GM21515 (cell line): Measurements from ENCODE around the gene IGF1R.

Source experiments
- ATAC-seq: cut with Tn5 transposase; IDR thresholded peaks from one replicate; pipeline ENCODE4 v1.9.1; 2021; ENCODE audit not compliant: unreplicated experiment

Gene IGF1R

DNA sequence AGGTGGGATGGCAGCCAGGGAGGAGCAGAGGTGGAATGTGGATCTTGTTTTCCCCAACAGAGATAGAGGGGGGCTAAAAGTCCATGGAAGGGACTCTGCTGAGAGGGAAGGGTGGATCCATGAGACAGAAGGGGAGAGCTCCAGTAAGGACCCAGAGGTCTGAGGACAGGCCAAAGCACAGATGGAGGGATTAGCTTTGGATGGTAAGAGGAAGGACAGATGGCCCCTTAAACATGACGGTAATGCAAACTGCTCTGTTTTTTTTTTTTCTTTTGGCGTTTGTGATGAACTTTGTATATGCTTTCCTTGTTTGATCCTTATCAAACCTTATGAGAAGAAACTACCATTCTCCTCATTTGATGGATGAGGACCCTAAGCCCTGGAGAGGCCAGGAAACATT, 96.2 kb downstream of the IGF1R start:
- ATAC-seq: no peak

DNA sequence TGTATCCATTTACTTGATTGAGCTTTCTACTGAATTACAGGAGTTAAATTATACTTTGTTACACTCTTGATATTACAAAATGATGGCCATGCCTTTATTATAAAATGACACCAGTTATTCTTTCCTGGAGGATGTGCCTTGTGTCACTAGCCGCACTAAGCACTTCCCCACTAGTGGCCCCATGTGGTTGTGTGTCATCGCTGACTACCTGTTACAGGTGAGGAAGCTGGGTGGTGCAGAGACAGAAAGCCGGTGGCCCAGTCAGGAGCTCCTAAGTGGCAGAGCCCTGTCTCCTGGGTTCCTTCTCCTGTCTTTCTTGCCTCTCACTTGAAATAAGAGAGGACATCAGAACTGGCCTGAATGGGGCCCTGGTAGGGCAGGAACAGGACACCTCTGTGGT, 96.8 kb downstream of the IGF1R start:
- ATAC-seq: no peak

GRCh38 chr15:98745650-98746374, 97.5 kb downstream of the IGF1R start:
- ATAC-seq: no peak

GRCh38 chr15:98746375-98747155, 98.2 kb downstream of the IGF1R start:
- no peak for ATAC-seq

DNA sequence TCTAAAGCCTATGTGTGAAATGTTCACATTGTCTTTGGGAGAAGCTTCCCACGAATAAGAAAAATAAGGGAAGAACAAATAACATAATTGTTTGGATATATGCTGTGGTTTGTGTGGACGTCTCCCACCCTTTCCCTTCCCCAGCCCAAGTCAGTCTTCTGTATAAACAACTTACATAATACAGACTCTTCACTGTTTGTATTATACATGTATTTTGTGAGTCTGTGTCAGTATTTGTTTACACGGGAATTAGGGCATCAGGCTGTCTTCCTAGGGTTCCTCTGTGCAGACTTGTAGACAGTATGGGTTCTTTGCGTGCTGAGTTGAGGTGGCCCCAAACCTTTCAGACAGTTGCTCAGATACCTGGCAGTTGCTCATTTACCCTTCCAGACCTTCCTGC, 103.4 kb downstream of the IGF1R start:
- ATAC-seq: no peak

DNA sequence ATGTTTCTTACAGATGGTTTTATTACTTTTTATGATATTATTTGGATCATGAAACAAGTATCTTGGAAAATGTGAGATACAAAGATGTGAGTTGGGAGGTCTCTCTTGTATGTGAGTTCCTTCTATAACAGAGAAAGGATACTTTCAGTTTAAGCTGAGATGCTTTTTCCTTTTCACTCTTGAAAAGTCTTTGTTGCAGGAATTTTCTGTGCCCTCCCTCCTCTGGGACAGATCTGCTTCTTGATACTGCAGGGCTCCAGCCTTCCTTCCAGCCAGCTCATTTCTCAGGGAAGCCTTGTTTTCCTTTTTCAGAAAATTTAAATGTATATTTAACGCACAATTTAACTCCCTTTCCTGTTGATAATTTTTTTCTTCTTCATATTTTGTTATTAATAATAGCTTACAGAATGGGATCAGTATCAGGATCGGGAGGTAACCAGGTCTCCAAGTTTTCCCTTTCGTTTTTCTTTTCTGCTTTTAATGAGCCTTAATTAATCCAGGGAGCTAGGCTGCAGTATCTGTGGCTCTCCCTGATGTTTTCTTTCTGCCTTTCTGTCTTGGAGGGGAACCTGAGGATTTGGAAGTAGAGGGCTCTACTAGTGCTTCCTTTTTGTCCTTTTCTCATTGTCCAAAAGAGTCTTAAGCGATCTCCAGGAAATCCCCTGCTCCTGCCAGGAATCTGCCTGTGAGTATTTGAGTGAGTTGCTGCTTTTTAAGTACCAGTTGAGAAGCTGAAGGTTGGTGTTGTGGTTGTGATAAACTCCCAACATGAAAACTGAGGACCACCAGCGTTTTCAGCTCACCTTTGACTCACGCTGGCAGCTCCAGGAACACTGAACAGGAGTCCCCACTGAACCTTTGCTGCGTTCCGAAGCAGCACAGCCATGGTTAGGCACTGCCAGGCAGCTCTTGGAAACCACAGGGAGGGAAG, 105.7 kb downstream of the IGF1R start:
- no peak for ATAC-seq

GRCh38 chr15:98754657-98755022, 106.3 kb downstream of the IGF1R start:
- no peak for ATAC-seq

- no peak for ATAC-seq
Observed at GRCh38 chr15:98755138-98755537, 106.8 kb downstream of the IGF1R start.

DNA sequence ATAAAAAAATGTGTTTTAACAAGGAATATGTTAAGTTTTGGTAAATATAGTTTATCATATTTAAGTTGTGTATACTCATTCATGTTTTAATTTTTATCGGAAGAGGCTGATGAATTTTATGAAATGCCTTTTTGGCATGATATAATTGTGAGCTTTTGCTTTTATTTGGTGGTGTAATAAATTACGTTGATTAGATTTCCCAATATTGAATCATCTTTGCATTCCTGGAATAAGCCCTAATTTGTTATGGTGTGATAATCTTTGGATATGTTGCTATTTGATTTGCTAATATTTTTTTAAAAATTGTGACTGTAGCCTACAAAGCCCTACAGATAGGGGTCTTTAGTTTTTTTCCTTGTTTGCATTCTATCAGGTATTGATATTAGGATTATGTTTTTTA, 107.4 kb downstream of the IGF1R start:
- ATAC-seq: no peak

DNA sequence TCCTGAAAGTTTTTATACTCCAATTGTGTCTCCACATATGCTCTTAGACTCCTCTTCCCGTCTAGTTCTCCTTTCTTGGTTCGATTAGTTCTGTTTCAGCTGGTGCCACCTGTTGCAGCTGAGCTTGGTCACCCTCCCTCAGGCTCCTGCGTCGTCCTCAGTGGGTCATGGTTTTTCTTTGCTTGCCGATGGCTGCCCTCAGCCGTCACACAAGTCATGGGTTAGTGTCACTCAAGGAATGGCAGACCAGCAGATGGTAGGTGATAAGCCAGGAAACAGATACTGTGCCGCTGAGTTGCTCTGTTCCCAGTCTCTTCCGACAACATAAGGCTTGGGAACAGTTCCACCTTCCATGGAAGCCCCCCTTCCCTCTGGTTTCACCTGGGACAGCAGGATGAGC, 109.9 kb downstream of the IGF1R start:
- no peak for ATAC-seq

DNA sequence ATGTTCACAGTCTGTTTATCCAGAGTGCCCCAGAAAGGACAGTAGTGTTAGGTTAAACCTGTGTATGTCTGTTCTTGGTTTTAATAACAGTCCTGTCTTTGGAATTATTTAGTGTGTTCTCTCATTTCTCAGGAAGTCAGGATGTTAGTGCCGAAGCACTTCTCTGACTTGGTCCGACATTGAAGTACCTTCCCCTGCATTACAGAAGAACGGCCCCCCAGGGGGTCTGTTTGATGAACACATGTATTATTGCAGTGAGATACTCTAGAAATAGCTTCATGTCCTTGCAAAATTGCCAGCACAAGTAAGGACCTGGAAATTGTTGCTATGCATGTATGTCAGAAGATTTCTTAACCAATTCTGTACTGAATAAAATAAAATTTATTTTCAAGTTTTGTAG, 110.9 kb downstream of the IGF1R start:
- ATAC-seq: no peak

DNA sequence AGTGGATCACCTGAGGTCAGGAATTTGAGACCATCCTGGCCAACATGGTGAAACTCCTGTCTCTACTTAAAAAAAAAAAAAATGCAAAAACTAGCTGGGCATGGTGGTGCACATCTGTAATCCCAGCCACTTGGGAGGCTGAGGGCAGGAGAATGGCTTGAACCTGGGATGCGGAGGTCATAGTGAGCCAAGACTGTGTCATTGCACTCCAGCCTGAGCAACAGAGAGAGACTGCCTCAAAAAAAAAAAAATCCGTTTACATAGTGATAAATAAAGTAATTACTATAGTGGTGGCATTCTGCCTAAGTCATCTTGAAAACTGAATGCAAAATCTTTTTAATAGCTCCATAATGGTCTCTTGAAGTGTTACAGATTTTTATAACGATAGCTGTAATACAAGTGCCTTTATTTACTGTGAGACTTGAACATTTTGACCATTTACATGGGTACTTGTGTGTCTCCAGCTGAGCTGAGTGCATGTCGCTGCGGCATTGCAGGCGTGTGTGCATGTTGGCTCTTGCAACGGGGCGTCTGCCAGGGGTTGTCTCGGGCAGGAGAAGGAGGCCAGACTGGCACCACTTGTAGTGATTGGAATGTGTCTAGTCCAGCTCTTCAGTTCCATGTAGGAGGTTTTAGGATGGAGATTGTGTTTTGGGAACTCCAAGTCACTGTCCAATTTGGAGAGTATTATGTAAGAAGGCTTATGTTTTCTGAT, 111.9 kb downstream of the IGF1R start:
- no peak for ATAC-seq

DNA sequence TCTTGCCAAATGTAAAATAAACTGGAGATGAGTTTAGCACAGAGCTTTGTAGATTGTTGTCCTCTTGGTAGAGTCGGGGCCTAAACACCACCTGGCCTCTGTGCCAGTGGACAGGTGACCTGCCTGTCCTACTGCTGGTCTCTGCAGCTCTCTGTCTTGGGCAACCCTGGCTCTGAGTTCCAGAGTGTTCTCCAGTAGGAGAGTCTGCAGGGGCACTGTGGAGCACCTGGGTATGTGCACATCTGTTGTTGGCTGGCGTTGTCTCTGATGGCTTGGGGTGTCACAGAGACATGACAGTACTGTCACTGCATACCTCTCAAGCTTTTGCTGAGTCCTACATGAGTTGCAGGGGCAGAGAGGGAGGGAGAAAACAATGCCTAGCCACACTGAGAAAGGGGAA, 112.6 kb downstream of the IGF1R start:
- no peak for ATAC-seq

DNA sequence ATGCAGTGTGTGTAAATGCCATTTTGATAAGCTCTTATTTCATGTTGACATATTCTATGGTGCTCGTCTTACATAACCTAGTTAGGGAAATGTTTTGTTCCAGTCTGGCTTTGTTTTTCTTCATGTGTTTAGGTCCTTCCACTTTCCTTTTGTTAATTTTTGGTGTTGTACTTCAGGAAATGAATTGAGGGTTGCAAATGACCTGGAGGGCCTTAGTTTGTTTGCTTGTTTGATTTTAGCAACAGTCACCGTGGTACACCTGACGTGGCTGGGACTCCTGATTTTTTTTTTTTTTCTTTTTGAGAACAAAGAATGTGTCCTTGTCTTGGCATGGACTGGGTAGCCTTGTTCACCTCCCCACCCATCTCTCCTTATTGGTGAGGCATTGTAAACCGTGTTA, 114.8 kb downstream of the IGF1R start:
- ATAC-seq: no peak

- no peak for ATAC-seq
Observed at GRCh38 chr15:98764291-98764690, 116.0 kb downstream of the IGF1R start.

DNA sequence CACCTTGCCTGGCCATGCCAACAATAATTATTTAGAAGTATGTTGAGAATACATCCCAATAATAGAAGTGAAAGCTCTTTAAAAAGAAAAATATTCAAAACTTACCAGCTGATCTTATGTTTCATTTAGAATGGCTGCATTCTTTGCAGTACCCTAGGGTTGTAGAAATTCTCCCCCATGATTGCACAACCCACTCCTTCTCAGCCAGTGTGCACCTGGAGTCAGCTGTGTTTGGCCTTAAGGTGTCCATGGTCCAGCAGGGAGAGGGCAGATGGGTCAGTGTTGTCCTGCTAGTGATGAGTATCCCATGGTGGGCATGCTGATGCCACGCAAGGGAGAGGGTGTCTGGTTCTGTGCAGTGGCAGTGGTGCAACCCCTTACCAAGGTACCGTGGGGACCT, 117.3 kb downstream of the IGF1R start:
- ATAC-seq: no peak

- ATAC-seq: no peak
Observed at GRCh38 chr15:98767692-98768091, 119.4 kb downstream of the IGF1R start.

- ATAC-seq: no peak
Observed at GRCh38 chr15:98769867-98770266, 121.5 kb downstream of the IGF1R start.

DNA sequence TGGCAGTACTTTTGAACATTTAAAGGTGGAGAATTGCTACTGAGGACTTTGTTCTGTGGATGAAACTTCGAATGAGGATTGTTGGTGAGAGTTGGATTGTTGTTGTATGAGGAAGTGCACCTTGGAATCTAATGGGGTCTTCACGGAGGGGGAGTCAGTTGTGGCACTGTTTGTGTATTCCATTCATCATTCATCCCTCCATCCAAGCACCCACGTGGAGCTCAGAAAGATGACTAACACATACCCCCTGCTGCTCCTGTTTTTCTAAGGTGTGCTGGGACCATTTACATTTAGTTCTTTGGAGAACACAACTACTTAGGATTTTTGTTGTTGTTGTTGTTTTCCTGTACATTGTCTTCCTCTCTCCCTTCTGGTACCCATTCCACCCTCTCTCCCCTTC, 122.6 kb downstream of the IGF1R start:
- no peak for ATAC-seq

- ATAC-seq: no peak
Observed at GRCh38 chr15:98771541-98771940, 123.2 kb downstream of the IGF1R start.

DNA sequence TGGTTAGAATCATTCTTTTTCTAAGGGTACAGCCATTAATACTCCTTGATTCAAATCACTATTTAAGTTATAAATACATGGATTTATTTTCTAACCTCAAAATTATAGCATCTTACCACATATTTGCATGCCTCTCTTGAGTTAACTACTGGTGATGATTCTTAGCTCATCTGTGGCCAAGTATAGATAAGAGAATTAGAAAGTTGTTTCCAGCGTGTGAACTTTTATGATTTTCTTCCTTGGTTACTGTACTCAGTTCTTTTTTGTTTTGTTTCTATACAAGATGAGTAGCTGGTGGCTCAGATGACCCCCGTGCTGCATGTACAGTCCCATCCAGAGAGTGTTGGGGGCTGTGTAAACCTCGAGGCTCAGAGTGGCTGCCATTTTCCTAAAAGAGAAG, 124.6 kb downstream of the IGF1R start:
- ATAC-seq: no peak
